Pancreas (tissue), 10 donors: ENCODE data around the gene SLC28A1. TPM values are rescaled to one million over a fixed set of nuclear protein-coding genes. Genes with fewer than 3 reads are reported as not detected.

Experiments used
- ATAC-seq, 4 donors: fragments of 200-7000 bp; cut with Tn5 transposase; one replicate each; pipeline versions ENCODE4 v1.8.0 to v1.9.1; 2020; ENCODE audit warnings: mild to moderate bottlenecking in 4 of 4, moderate library complexity in 4 of 4
- DNase-seq, 6 donors: peaks; one replicate each; pipeline ENCODE4 v3.0.0-alpha.2; 2020
- FAIRE-seq: peaks from 2 replicates; lab custom pipeline; 2012; peaks lifted over from hg19 to GRCh38; lab: Jason Lieb, UNC
- H3K27ac ChIP-seq, 4 donors: fragments of 200-600 bp; sonication (generic); 1 replicate in 3 of 4; 2 replicates in 1 of 4; pipeline versions ENCODE4 v1.5.0 to v1.8.0; 2020
- H3K27me3 ChIP-seq, 4 donors: fragments of 200-600 bp; one replicate each; pipeline ENCODE4 v1.8.0; 2021
- H3K36me3 ChIP-seq, 3 donors: fragments of 200-600 bp; sonication (generic) in 1 of 3; one replicate each; pipeline versions ENCODE4 v1.5.0 to v1.8.0; 2020 to 2021
- H3K4me1 ChIP-seq, 3 donors: fragments of 200-600 bp; one replicate each; pipeline ENCODE4 v1.8.0; 2021
- H3K4me3 ChIP-seq, 4 donors: fragments of 200-600 bp; sonication (generic) in 2 of 4; one replicate each; pipeline versions ENCODE4 v1.5.0 to v1.8.0; 2020 to 2021
- H3K9me3 ChIP-seq, 4 donors: fragments of 200-600 bp; one replicate each; pipeline ENCODE4 v1.8.0; 2021
- WGBS, 2 donors: extraction: QIAGEN DNeasy Blood & Tissue Kit; methylation state at CpG; one replicate each; pipeline ENCODE4 v1.1.7; 2013; 5-methylcytosine and 5-hydroxymethylcytosine counted together
- intact Hi-C, 3 donors: fragments of 100-400 bp; cut with DNase I; formaldehyde crosslinking; loops; one replicate each; pipeline versions ENCODE4 v1.11.1 to v1.14.2; 2022
- polyA plus RNA-seq, 2 donors: library from polyadenylated mRNA; stranded (reverse); fragments of 200-250 nt; gene quantifications; one replicate each; pipeline ENCODE4 v1.2.3, GENCODE V29; 2013
- total RNA-seq, 6 donors: library from RNA; stranded (reverse); fragmentation: NEBNext Ultra II Directional in 4 of 6; extraction: Animal tissue kit (Norgen Biotek cat#: 25700) in 4 of 6; gene quantifications; one replicate each; pipeline versions ENCODE4 v1.2.1 to v1.2.4, GENCODE V29; 2021 to 2023
- TF ChIP-seq, protein P1 (sequence below), 4 donors: fragments of 200-600 bp; sonication (generic) in 3 of 4; IDR thresholded peaks; one replicate each; pipeline versions ENCODE4 v1.5.0 to v1.8.0; 2021; ENCODE audit warnings: antibody characterized with exemption in 4 of 4
- donor health status: healthy with polysubstance abuse.
- donor health status: DM: no; HTN: no; CAD: no; lungs with moderate emphysema.
- donor health status: DM: no; HTN: no; CAD: no.
- donor health status: control.
- donor health status: control.
- donor health status: Bipolar disorder and iron deficiency.
- donor health status: DM: yes; HTN: yes; CAD: no.
- donor health status: DM: no; HTN: no; CAD: no.
- donor health status: DM: no; HTN: no; CAD: no.
- donor health status: DM: yes; HTN: yes; CAD: no.

SLC28A1 gene
- total and polyA plus RNA-seq, 8 donors: 0.02 to 0.21 (median 0.11) TPM; not detected in 3

DNA sequence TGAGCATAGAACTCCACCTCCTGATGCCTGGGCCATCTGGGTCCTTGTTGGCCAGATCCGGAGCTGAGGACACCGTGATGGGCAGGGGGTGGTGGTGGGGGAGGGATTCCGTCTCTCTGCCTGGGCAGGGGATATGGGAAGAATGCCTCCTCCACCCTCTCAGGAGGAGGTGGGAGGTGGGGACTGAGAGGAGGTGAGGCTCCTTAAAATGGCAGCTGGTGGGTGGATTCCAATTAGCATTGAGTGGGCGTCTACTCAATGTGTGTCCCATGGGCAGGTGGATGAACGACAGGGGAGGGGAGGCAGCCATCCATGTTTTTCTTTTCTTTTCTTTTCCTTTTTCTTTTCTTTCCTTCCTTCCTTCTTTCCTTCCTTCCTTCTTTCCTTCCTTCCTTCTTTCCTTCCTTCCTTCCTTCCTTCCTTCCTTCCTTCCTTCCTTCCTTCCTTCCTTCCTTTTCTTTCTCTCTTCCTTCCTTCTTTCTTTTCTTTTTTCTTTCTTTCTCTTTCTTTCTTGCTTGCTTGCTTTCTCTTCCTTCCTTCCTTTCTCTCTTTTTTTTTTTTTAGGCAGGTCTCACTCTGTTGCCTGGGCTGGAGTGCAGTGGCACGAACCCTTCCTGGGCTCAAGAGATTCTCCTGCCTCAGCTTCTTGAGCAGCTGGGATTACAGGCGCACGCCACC, 5.0 kb downstream of the SLC28A1 start:
- no peak for FAIRE-seq
- Histone ChIP-seq H3K9me3 (no peaks in the 10 kb centered on the region), H3K4me1 (no peaks in the 10 kb centered on the region), H3K27me3 (no peaks in the 10 kb centered on the region), H3K4me3 (no peak overlapping the region), H3K36me3 (no peaks in the 10 kb centered on the region), H3K27ac (no peak overlapping the region)
- WGBS, 2 donors: 80 to 81% methylated on average over 8 of the region's 8 CpGs
- intact Hi-C loops: no loop called here
- no peak for ATAC-seq
- TF ChIP-seq, protein P1, sequence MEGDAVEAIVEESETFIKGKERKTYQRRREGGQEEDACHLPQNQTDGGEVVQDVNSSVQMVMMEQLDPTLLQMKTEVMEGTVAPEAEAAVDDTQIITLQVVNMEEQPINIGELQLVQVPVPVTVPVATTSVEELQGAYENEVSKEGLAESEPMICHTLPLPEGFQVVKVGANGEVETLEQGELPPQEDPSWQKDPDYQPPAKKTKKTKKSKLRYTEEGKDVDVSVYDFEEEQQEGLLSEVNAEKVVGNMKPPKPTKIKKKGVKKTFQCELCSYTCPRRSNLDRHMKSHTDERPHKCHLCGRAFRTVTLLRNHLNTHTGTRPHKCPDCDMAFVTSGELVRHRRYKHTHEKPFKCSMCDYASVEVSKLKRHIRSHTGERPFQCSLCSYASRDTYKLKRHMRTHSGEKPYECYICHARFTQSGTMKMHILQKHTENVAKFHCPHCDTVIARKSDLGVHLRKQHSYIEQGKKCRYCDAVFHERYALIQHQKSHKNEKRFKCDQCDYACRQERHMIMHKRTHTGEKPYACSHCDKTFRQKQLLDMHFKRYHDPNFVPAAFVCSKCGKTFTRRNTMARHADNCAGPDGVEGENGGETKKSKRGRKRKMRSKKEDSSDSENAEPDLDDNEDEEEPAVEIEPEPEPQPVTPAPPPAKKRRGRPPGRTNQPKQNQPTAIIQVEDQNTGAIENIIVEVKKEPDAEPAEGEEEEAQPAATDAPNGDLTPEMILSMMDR (IDR thresholded peaks at IDR 0.05): no peak
- DNase-seq: no peak

DNA sequence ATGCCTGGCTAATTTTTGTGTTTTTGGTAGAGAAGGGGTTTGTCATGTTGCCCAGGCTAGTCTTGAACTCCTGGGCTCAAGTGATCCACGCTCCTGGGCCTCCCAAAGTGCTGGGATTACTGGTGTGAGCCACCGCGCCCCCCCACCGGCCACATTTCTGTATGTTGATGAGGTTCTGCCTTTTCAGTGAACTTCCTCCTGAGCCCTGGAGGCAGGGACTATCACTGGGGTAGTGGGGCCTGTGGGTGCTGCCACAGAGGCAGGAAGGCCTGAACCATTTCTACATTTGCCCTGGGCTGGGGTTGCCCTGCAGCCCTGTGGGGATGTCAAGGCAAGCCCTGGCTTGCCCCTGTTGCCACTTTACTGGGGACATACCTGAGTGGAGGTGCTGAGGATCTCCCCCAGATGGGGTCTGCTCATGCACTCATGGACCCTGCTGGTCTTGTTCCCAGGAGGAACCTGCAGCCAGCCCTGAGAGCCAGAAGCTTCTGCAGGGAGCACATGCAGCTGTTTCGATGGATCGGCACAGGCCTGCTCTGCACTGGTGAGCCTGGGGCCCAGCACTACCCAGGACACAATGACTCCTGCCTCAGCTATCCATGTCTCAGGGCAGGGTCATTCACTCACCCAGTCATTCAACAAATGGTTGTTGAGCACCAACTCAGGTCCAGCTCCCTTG, 5.7 kb downstream of the SLC28A1 start:
- no peak for ATAC-seq
- intact Hi-C loops: no loop called here
- TF ChIP-seq, protein P1 (IDR thresholded peaks at IDR 0.05): no peak

GRCh38 chr15:84890670-84891162, 6.3 kb downstream of the SLC28A1 start:
- TF ChIP-seq, protein P1 (IDR thresholded peaks at IDR 0.05): no peak
- H3K4me1 ChIP-seq: no peaks in the 10 kb centered on the region
- intact Hi-C loops: no loop called here
- no peak for DNase-seq
- no peak overlapping the region for H3K4me3 ChIP-seq
- H3K27ac ChIP-seq: no peak overlapping the region
- no peaks in the 10 kb centered on the region for H3K36me3 ChIP-seq
- no peaks in the 10 kb centered on the region for H3K27me3 ChIP-seq
- no peak for FAIRE-seq
- ATAC-seq: no peak
- 92% methylated on average over 5 of the region's 5 CpGs for WGBS, 2 donors
- H3K9me3 ChIP-seq: no peaks in the 10 kb centered on the region

More for the DNA sequence above, 5.7 kb downstream of the SLC28A1 start:
- DNase-seq (no peak), FAIRE-seq (no peak)
- no peaks in the 10 kb centered on the region for H3K9me3 ChIP-seq
- no peaks in the 10 kb centered on the region for H3K36me3 ChIP-seq
- 93% methylated on average over 6 of the region's 6 CpGs for WGBS, 2 donors
- no peaks in the 10 kb centered on the region for H3K4me1 ChIP-seq
- no peak overlapping the region for H3K27ac ChIP-seq
- no peak overlapping the region for H3K4me3 ChIP-seq
- no peaks in the 10 kb centered on the region for H3K27me3 ChIP-seq

DNA sequence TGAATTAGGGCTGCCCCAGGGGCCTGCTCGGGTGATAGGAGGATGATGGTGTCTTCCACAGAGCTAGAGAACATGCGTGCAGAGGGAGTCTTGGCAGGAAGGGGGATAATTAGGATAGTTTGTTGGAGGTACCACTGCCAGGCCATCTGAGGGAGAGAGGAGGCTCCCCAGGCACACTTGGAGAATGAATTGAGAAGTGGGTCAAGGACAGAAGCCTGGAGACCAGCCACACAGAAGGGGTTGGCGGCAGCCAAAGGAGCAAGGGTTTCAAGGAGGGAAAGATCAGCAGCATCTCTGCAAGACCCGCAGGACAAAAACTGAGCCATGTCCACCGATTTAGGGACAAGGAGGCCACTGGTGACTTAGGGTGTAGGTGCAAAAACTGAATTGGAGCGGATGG, 6.9 kb downstream of the SLC28A1 start:
- Histone ChIP-seq H3K4me3 (no peak overlapping the region), H3K36me3 (no peaks in the 10 kb centered on the region), H3K27ac (no peak overlapping the region), H3K4me1 (no peaks in the 10 kb centered on the region), H3K9me3 (no peaks in the 10 kb centered on the region), H3K27me3 (no peaks in the 10 kb centered on the region)
- no peak for DNase-seq
- intact Hi-C loops: no loop called here
- no peak for FAIRE-seq
- TF ChIP-seq, protein P1 (IDR thresholded peaks at IDR 0.05): no peak
- ATAC-seq: no peak
- 71 to 72% methylated on average over 6 of the region's 6 CpGs for WGBS, 2 donors
